Prostate gland (tissue), 2 donors: ENCODE results near the gene ZNRF4.

Source experiments
- POLR2A ChIP-seq: fragments of 450-650 bp; IDR thresholded peaks from one replicate; pipeline ENCODE4 v1.6.1; 2016; ENCODE audit warnings: antibody characterized with exemption, mild to moderate bottlenecking
- POLR2AphosphoS5 ChIP-seq: sonication (generic); formaldehyde crosslinking; IDR thresholded peaks from one replicate; pipeline ENCODE4 v1.6.1; 2017; ENCODE audit warnings: antibody characterized with exemption
- TF ChIP-seq, protein P1 (sequence below), 4 experiments: fragments of 200-600 bp in 2 of 4; fragments of 450-650 bp in 2 of 4; sonication (generic) in 2 of 4; IDR thresholded peaks; 1 replicate in 3 of 4; 2 replicates in 1 of 4; pipeline ENCODE4 v1.5.1; 2016 to 2019; ENCODE audit warnings: antibody characterized with exemption in 4 of 4, mild to moderate bottlenecking in 2 of 4, moderate library complexity in 2 of 4

DNA sequence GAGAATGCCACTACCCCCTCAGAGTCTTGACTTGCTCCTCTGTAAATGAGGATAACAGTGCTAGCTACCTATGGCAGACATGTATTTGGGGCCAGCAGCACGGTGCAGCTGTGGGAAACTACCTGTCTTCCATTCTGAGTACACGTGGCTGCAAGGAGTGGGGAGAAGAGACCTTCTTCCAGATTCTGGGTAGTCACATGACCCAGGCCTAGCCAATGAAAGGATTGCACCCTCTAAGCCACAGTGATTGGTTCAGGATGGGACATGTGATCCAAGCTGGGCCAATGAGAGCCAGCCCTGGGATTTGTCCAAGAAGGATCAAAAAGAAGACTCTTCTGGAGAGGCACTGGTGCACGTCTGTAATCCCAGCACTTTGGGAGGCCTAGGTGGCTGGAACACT is 5.5 kb downstream of the ZNRF4 start:
- TF ChIP-seq, protein P1, sequence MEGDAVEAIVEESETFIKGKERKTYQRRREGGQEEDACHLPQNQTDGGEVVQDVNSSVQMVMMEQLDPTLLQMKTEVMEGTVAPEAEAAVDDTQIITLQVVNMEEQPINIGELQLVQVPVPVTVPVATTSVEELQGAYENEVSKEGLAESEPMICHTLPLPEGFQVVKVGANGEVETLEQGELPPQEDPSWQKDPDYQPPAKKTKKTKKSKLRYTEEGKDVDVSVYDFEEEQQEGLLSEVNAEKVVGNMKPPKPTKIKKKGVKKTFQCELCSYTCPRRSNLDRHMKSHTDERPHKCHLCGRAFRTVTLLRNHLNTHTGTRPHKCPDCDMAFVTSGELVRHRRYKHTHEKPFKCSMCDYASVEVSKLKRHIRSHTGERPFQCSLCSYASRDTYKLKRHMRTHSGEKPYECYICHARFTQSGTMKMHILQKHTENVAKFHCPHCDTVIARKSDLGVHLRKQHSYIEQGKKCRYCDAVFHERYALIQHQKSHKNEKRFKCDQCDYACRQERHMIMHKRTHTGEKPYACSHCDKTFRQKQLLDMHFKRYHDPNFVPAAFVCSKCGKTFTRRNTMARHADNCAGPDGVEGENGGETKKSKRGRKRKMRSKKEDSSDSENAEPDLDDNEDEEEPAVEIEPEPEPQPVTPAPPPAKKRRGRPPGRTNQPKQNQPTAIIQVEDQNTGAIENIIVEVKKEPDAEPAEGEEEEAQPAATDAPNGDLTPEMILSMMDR (IDR thresholded peaks at IDR 0.05), result no peak
- TF ChIP-seq POLR2A, result no peak
- no peak for TF ChIP-seq POLR2AphosphoS5
